Liver (tissue), 3 donors: ENCODE results near the gene ARMC2.

Experiments used
- GABPA ChIP-seq, 2 donors: IDR thresholded peaks in 1 of 2; conservative IDR thresholded peaks in 1 of 2; 2 replicates each; pipeline ENCODE4 v1.6.1; 2016; ENCODE audit warnings: antibody characterized with exemption in 2 of 2, mild to moderate bottlenecking in 1 of 2, moderate library complexity in 1 of 2
- TF ChIP-seq, protein P1 (sequence below): fragments of 150-350 bp; IDR thresholded peaks from 2 replicates; pipeline ENCODE4 v1.5.1; 2017; ENCODE audit warnings: improper control_type of control experiment, low read depth, low read length; ENCODE audit not compliant: missing input control
- TF ChIP-seq, protein P2 (sequence below): IDR thresholded peaks from 2 replicates; pipeline ENCODE4 v1.6.1; 2016; ENCODE audit warnings: antibody characterized with exemption
- TF ChIP-seq, protein P3 (sequence below): IDR thresholded peaks from 2 replicates; pipeline ENCODE4 v1.6.1; 2016; ENCODE audit warnings: antibody characterized with exemption, mild to moderate bottlenecking
- donor health status: healthy.
- donor health status: healthy.

DNA sequence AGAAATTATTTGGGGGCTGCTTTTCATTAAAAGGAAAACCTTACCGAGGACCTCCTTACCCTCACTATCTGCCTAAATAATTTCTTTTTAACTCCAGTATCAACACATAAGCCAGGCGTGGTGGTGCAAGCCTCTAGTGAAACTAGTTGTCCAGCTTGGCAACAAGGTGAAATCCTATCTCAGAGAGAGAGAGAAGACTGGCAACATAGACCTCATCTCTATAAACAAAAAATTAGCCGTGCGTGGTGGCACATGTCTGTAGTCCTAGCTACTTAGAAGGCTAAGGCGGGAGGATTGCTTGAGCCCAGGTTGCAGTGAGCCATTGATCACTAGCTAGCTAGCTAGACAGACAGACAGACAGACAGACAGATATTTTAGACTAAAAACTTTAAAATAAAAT, 92.5 kb downstream of the ARMC2 start:
- TF ChIP-seq, protein P1, sequence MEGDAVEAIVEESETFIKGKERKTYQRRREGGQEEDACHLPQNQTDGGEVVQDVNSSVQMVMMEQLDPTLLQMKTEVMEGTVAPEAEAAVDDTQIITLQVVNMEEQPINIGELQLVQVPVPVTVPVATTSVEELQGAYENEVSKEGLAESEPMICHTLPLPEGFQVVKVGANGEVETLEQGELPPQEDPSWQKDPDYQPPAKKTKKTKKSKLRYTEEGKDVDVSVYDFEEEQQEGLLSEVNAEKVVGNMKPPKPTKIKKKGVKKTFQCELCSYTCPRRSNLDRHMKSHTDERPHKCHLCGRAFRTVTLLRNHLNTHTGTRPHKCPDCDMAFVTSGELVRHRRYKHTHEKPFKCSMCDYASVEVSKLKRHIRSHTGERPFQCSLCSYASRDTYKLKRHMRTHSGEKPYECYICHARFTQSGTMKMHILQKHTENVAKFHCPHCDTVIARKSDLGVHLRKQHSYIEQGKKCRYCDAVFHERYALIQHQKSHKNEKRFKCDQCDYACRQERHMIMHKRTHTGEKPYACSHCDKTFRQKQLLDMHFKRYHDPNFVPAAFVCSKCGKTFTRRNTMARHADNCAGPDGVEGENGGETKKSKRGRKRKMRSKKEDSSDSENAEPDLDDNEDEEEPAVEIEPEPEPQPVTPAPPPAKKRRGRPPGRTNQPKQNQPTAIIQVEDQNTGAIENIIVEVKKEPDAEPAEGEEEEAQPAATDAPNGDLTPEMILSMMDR = no peak
- TF ChIP-seq, protein P2, sequence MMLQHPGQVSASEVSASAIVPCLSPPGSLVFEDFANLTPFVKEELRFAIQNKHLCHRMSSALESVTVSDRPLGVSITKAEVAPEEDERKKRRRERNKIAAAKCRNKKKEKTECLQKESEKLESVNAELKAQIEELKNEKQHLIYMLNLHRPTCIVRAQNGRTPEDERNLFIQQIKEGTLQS = no peak
- no peak for TF ChIP-seq GABPA (IDR thresholded peaks at IDR 0.05 in 1 of 2, conservative IDR thresholded peaks at IDR 0.05 in 1 of 2)
- TF ChIP-seq, protein P3, sequence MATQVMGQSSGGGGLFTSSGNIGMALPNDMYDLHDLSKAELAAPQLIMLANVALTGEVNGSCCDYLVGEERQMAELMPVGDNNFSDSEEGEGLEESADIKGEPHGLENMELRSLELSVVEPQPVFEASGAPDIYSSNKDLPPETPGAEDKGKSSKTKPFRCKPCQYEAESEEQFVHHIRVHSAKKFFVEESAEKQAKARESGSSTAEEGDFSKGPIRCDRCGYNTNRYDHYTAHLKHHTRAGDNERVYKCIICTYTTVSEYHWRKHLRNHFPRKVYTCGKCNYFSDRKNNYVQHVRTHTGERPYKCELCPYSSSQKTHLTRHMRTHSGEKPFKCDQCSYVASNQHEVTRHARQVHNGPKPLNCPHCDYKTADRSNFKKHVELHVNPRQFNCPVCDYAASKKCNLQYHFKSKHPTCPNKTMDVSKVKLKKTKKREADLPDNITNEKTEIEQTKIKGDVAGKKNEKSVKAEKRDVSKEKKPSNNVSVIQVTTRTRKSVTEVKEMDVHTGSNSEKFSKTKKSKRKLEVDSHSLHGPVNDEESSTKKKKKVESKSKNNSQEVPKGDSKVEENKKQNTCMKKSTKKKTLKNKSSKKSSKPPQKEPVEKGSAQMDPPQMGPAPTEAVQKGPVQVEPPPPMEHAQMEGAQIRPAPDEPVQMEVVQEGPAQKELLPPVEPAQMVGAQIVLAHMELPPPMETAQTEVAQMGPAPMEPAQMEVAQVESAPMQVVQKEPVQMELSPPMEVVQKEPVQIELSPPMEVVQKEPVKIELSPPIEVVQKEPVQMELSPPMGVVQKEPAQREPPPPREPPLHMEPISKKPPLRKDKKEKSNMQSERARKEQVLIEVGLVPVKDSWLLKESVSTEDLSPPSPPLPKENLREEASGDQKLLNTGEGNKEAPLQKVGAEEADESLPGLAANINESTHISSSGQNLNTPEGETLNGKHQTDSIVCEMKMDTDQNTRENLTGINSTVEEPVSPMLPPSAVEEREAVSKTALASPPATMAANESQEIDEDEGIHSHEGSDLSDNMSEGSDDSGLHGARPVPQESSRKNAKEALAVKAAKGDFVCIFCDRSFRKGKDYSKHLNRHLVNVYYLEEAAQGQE = no peak
